Activated T-cell treated with anti-CD3 and anti-CD28 coated beads, Interleukin-2, amount 50 U/mL, for 72 hours (primary cell): ENCODE results near the gene ADAMTS9. TPM values are rescaled to one million over a fixed set of nuclear protein-coding genes. Genes with fewer than 3 reads are reported as not detected.

Source experiments
- ATAC-seq, 2 donors: fragments of 150-1000 bp; cut with Tn5 transposase; replicated peaks in 1 of 2; 2 replicates each; pipeline ENCODE4 v1.10.0; 2021; ENCODE audit warnings: moderate library complexity in 2 of 2, mild to moderate bottlenecking in 1 of 2
- DNase-seq, 2 donors: peaks; one replicate each; pipeline ENCODE4 v3.0.0; 2021 to 2022; ENCODE audit warnings: mixed read lengths in 1 of 2
- H3K27ac Mint-ChIP-seq: one replicate; pipeline ENCODE4 v1.8.0; 2022; ENCODE audit warnings: mild to moderate bottlenecking, moderate library complexity, mixed read lengths
- H3K27me3 Mint-ChIP-seq: one replicate; pipeline ENCODE4 v1.8.0; 2022; ENCODE audit warnings: low read depth, mixed read lengths
- H3K36me3 Mint-ChIP-seq, 2 donors: one replicate each; pipeline ENCODE4 v1.8.0; 2022; ENCODE audit warnings: mixed read lengths in 2 of 2, mild to moderate bottlenecking in 1 of 2; ENCODE audit not compliant: insufficient read depth in 2 of 2
- H3K4me1 Mint-ChIP-seq: one replicate; pipeline ENCODE4 v1.8.0; 2022; ENCODE audit warnings: low read depth, mixed read lengths
- H3K4me3 Mint-ChIP-seq, 2 donors: one replicate each; pipeline ENCODE4 v1.8.0; 2022; ENCODE audit warnings: mild to moderate bottlenecking in 2 of 2, mixed read lengths in 2 of 2, moderate library complexity in 2 of 2
- H3K9me3 Mint-ChIP-seq, 2 donors: one replicate each; pipeline ENCODE4 v1.8.0; 2022; ENCODE audit warnings: mixed read lengths in 2 of 2
- total RNA-seq, 2 donors: library from RNA; stranded (reverse); gene quantifications; one replicate each; pipeline ENCODE4 v1.2.3, GENCODE V29; 2022

Gene ADAMTS9
- total RNA-seq, 2 donors from 2014 or later = not detected

GRCh38 chr3:64484289-64484992 lies 203.4 kb downstream of the ADAMTS9 start:
- peak; percentile 76 for DNase-seq
- Mint-ChIP-seq H3K9me3 (no peaks in the 10 kb centered on the region), H3K36me3 (no peaks in the 10 kb centered on the region), H3K27me3 (peaks cover 30% of the 10 kb centered on the region), H3K4me1 (peaks cover 4% of the 10 kb centered on the region), H3K27ac (no peak overlapping the region), H3K4me3 (no peak overlapping the region)
- ATAC-seq = peak; percentile 93 to 97

- Mint-ChIP-seq H3K4me1 (no peaks in the 10 kb centered on the region), H3K9me3 (no peaks in the 10 kb centered on the region), H3K27ac (no peak overlapping the region), H3K36me3 (no peaks in the 10 kb centered on the region), H3K4me3 (no peak overlapping the region), H3K27me3 (peaks cover 25% of the 10 kb centered on the region)
- ATAC-seq (no peak), DNase-seq (no peak)
Measured at GRCh38 chr3:64483467-64483866, 204.3 kb downstream of the ADAMTS9 start.

GRCh38 chr3:64475037-64475436 lies 212.8 kb downstream of the ADAMTS9 start:
- Mint-ChIP-seq H3K9me3 (peaks cover 0 to 2% of the 10 kb centered on the region in 2 donors), H3K27ac (no peak overlapping the region), H3K27me3 (peaks cover 58% of the 10 kb centered on the region), H3K4me3 (no peak overlapping the region), H3K36me3 (no peaks in the 10 kb centered on the region), H3K4me1 (no peaks in the 10 kb centered on the region)
- ATAC-seq (no peak), DNase-seq (no peak)

GRCh38 chr3:64473466-64473865 lies 214.3 kb downstream of the ADAMTS9 start:
- H3K4me3 Mint-ChIP-seq = no peak overlapping the region
- no peak overlapping the region for H3K27ac Mint-ChIP-seq
- DNase-seq = no peak
- peaks cover 0 to 2% of the 10 kb centered on the region in 2 donors for H3K9me3 Mint-ChIP-seq
- no peaks in the 10 kb centered on the region for H3K4me1 Mint-ChIP-seq
- H3K27me3 Mint-ChIP-seq = peaks cover 57% of the 10 kb centered on the region
- H3K36me3 Mint-ChIP-seq = no peaks in the 10 kb centered on the region
- ATAC-seq = no peak

- H3K27me3 Mint-ChIP-seq = peaks cover 39% of the 10 kb centered on the region
- no peaks in the 10 kb centered on the region for H3K36me3 Mint-ChIP-seq
Measured at GRCh38 chr3:64470436-64470835, 217.4 kb downstream of the ADAMTS9 start.

GRCh38 chr3:64467255-64467944 lies 220.4 kb downstream of the ADAMTS9 start:
- Mint-ChIP-seq H3K4me1 (no peaks in the 10 kb centered on the region), H3K27ac (no peak overlapping the region), H3K36me3 (no peaks in the 10 kb centered on the region), H3K4me3 (no peak overlapping the region), H3K9me3 (peaks cover 0 to 2% of the 10 kb centered on the region in 2 donors), H3K27me3 (peaks cover 16% of the 10 kb centered on the region)
- no peak for ATAC-seq
- DNase-seq = no peak

More at GRCh38 chr3:64470436-64470835, 217.4 kb downstream of the ADAMTS9 start:
- Mint-ChIP-seq H3K4me3 (no peak overlapping the region), H3K27ac (no peak overlapping the region), H3K9me3 (peaks cover 0 to 2% of the 10 kb centered on the region in 2 donors), H3K4me1 (no peaks in the 10 kb centered on the region)
- ATAC-seq = no peak
- DNase-seq = no peak
